Measurements from ENCODE around the gene EPHA6. TPM values are rescaled to one million over a fixed set of nuclear protein-coding genes. Genes with fewer than 3 reads are reported as not detected.

The EPHA6 gene
- total RNA-seq, 1 experiment from 2014 or later, result 2.7 TPM

DNA sequence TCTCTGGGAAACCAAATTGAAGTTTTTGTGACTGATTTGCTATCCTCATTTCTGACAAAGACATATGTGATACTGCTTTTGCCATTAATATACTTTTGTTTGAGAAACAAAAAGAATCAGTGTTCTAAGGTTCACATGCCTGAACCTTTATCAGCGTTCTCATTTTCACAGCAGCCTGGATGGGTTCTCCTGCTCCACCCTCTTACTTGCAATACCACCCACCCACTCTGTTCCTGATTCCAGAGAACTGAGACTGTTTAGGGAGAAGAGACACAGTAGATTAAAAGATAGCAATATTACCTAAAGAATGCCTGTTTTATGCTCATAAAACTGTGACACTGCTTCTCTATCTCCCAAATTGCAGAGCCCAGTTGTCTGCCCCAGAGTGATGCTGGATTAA is 924.4 kb downstream of the EPHA6 start:
- Histone ChIP-seq H3K4me1 (no peaks in the 10 kb centered on the region), H3K4me3 (ENCODE audit: low read depth, low read length) (no peak overlapping the region), H3K36me3 (ENCODE audit: control insufficient read depth, insufficient read depth, low read length) (no peaks in the 10 kb centered on the region), H3K9me3 (no peaks in the 10 kb centered on the region), H3K27me3 (replicated peaks; ENCODE audit: control insufficient read depth, insufficient read depth, low read length) (no peaks in the 10 kb centered on the region)
- no peaks in the 10 kb centered on the region for H3K36me3 Mint-ChIP-seq (ENCODE audit: insufficient read depth, unreplicated experiment)
- H3K27ac Mint-ChIP-seq (ENCODE audit: unreplicated experiment), result no peak overlapping the region
- ChIA-PET CTCF (no interaction called here), POLR2A (no interaction called here)
- no peak overlapping the region for H3K4me3 Mint-ChIP-seq (ENCODE audit: unreplicated experiment)
- no peak for TF ChIP-seq CTCF (IDR thresholded peaks at IDR 0.05; ENCODE audit: insufficient read depth in 1 of 2, low read depth in 1 of 2, low read length in 1 of 2, severe bottlenecking in 1 of 2, unreplicated experiment in 1 of 2)
- no peaks in the 10 kb centered on the region for H3K27me3 Mint-ChIP-seq (ENCODE audit: insufficient read depth, unreplicated experiment)
- H3K9me3 Mint-ChIP-seq (ENCODE audit: unreplicated experiment), result no peaks in the 10 kb centered on the region
- DNase-seq, result no peak
- no TSS peak for BruUV-seq (replicated peaks)
- intact Hi-C loops (cut with micrococcal nuclease; ENCODE audit: unreplicated experiment), result no loop called here
- no peaks in the 10 kb centered on the region for H3K4me1 Mint-ChIP-seq (ENCODE audit: low read depth, unreplicated experiment)

DNA sequence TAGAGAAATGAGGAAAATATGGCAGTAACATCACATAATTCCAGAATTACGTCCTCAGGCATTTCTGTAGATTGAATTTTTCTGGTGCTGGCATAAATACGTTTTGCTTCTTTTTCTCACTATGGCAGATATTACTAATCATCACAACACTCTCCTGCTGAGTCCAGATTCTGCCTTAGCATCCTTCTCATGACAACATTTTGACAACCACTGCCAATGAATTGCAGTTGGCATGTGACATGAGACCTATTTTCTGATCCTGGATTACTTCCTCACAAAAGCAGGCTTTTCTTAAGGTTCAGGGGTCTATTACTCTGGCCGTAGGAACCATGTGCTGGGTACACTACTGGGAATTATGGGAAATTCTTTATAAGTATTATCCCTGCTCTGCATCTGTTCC is 927.6 kb downstream of the EPHA6 start:
- H3K36me3 ChIP-seq (ENCODE audit: control insufficient read depth, insufficient read depth, low read length), result no peaks in the 10 kb centered on the region
- CTCF ChIA-PET, result no interaction called here
- no peaks in the 10 kb centered on the region for H3K36me3 Mint-ChIP-seq (ENCODE audit: insufficient read depth, unreplicated experiment)

DNA sequence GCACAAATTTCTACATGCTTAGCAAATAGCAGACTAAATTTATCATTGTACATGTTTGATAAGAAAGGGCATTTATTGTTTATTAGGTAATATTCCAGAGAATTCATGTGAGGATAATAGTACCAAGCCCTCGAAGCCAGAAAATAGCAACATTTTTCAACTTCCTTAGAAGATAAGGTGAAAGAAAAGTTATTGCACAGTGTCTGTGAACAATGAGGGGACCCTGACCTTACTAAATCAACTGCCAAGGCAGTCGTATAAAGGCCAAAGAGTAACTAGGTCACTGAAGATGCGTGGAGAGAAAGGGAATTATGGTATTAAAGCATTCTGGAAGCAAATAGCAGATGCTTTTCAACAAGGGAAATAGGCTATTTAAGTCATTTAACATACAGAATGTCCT is 929.9 kb downstream of the EPHA6 start:
- TF ChIP-seq CTCF (IDR thresholded peaks at IDR 0.05; ENCODE audit: insufficient read depth in 1 of 2, low read depth in 1 of 2, low read length in 1 of 2, severe bottlenecking in 1 of 2, unreplicated experiment in 1 of 2), result no peak
- Histone ChIP-seq H3K9me3 (no peaks in the 10 kb centered on the region), H3K4me3 (ENCODE audit: low read depth, low read length) (no peak overlapping the region), H3K4me1 (no peaks in the 10 kb centered on the region), H3K36me3 (ENCODE audit: control insufficient read depth, insufficient read depth, low read length) (no peaks in the 10 kb centered on the region), H3K27me3 (replicated peaks; ENCODE audit: control insufficient read depth, insufficient read depth, low read length) (no peaks in the 10 kb centered on the region)
- no peaks in the 10 kb centered on the region for H3K9me3 Mint-ChIP-seq (ENCODE audit: unreplicated experiment)
- H3K4me1 Mint-ChIP-seq (ENCODE audit: low read depth, unreplicated experiment), result no peaks in the 10 kb centered on the region
- ChIA-PET CTCF (no interaction called here), POLR2A (no interaction called here)
- no peak overlapping the region for H3K27ac Mint-ChIP-seq (ENCODE audit: unreplicated experiment)
- no TSS peak for BruUV-seq (replicated peaks)
- DNase-seq, result no peak
- H3K27me3 Mint-ChIP-seq (ENCODE audit: insufficient read depth, unreplicated experiment), result no peaks in the 10 kb centered on the region
- intact Hi-C loops (cut with micrococcal nuclease; ENCODE audit: unreplicated experiment), result no loop called here
- no peak overlapping the region for H3K4me3 Mint-ChIP-seq (ENCODE audit: unreplicated experiment)
- H3K36me3 Mint-ChIP-seq (ENCODE audit: insufficient read depth, unreplicated experiment), result no peaks in the 10 kb centered on the region

More for the DNA sequence above, 927.6 kb downstream of the EPHA6 start:
- H3K9me3 ChIP-seq, result no peaks in the 10 kb centered on the region
- H3K9me3 Mint-ChIP-seq (ENCODE audit: unreplicated experiment), result no peaks in the 10 kb centered on the region
- DNase-seq, result no peak
- no peaks in the 10 kb centered on the region for H3K4me1 ChIP-seq
- H3K27ac Mint-ChIP-seq (ENCODE audit: unreplicated experiment), result no peak overlapping the region
- intact Hi-C loops (cut with micrococcal nuclease; ENCODE audit: unreplicated experiment), result no loop called here
- H3K4me1 Mint-ChIP-seq (ENCODE audit: low read depth, unreplicated experiment), result no peaks in the 10 kb centered on the region
- H3K27me3 Mint-ChIP-seq (ENCODE audit: insufficient read depth, unreplicated experiment), result no peaks in the 10 kb centered on the region
- TF ChIP-seq CTCF (IDR thresholded peaks at IDR 0.05; ENCODE audit: insufficient read depth in 1 of 2, low read depth in 1 of 2, low read length in 1 of 2, severe bottlenecking in 1 of 2, unreplicated experiment in 1 of 2), result no peak
- POLR2A ChIA-PET, result no interaction called here
- no peak overlapping the region for H3K4me3 Mint-ChIP-seq (ENCODE audit: unreplicated experiment)
- H3K4me3 ChIP-seq (ENCODE audit: low read depth, low read length), result no peak overlapping the region
- H3K27me3 ChIP-seq (replicated peaks; ENCODE audit: control insufficient read depth, insufficient read depth, low read length), result no peaks in the 10 kb centered on the region
- no TSS peak for BruUV-seq (replicated peaks)

All from Caco-2 (cell line).